Bronchial smooth muscle cell (primary cell): ENCODE measurements around the gene CDKN1A. TPM values are rescaled to one million over a fixed set of nuclear protein-coding genes. Genes with fewer than 3 reads are reported as not detected.

Experiments
- total RNA-seq: library from RNA; depleted of rRNA; stranded (reverse); fragments of >200 nt; gene quantifications from 2 replicates; pipeline ENCODE4 v1.2.1, GENCODE V29; 2014

The CDKN1A gene
- 324 and 371 TPM in 2 replicates for total RNA-seq

DNA sequence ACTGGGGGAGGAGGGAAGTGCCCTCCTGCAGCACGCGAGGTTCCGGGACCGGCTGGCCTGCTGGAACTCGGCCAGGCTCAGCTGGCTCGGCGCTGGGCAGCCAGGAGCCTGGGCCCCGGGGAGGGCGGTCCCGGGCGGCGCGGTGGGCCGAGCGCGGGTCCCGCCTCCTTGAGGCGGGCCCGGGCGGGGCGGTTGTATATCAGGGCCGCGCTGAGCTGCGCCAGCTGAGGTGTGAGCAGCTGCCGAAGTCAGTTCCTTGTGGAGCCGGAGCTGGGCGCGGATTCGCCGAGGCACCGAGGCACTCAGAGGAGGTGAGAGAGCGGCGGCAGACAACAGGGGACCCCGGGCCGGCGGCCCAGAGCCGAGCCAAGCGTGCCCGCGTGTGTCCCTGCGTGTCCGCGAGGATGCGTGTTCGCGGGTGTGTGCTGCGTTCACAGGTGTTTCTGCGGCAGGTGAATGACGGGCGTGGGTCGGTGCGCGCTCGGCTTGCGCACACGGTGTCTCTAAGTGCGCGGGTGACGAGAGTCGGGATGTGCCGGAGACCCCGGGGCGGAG lies at the start of gene CDKN1A:
Gene CDKN1A, plus strand, starts transcription at position 227 of the 555 bp plus-strand sequence. CDS start 5,388 bp downstream, outside the sequence.

DNA sequence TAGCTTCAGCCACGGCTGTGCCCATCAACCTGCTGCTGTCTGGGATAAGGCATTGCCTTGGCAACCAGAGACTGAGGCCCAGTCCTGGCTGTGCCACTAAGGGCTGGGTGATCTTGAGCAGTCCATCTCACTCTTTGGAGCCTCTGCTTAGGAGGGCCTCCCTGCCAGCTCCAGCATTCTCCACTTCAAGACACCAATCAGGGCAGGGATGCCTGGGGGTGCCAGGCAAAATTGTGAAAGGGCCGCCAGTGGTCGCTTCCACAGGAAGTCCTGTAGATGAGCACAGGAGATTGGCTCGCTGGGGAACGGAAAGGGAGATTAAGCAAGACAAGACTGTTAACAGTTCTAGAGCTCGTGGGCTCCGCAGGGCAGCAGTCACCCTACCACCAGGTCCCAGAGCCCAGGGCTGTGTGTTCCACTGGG lies 19.0 kb downstream of the CDKN1A start, which contains the start of gene RAB44:
Gene RAB44, plus strand, starts transcription at position 346 of the 423 bp plus-strand sequence. CDS start 6,410 bp downstream, outside the sequence.

Other genes with a start within 250 kb of the CDKN1A start
- under 0.01 TPM in 1 of 2 replicates, not detected in the other for gene PXT1, start 235.9 kb upstream of the CDKN1A start, total RNA-seq
- gene KCTD20, start 235.7 kb upstream of the CDKN1A start, total RNA-seq: 27.6 and 37.5 TPM in 2 replicates
- 11.6 and 12.5 TPM in 2 replicates for gene STK38, start 131.2 kb upstream of the CDKN1A start, total RNA-seq
- gene SRSF3, start 84.4 kb upstream of the CDKN1A start, total RNA-seq: 134 and 173 TPM in 2 replicates
- gene RAB44, start 19.1 kb downstream of the CDKN1A start, total RNA-seq: under 0.01 TPM in 1 of 2 replicates, not detected in the other
- gene CPNE5, start 160.7 kb downstream of the CDKN1A start, total RNA-seq: 0.47 TPM in 1 of 2 replicates, not detected in the other
- 9.5 and 17.3 TPM in 2 replicates for gene PPIL1, start 196.1 kb downstream of the CDKN1A start, total RNA-seq
- 29.4 and 34.4 TPM in 2 replicates for gene C6orf89, start 207.2 kb downstream of the CDKN1A start, total RNA-seq